Renal cortex interstitium (tissue), 11 donors: Measurements from ENCODE around the gene JUP. TPM values are rescaled to one million over a fixed set of nuclear protein-coding genes. Genes with fewer than 3 reads are reported as not detected.

ENCODE experiments used
- DNase-seq, 11 donors: peaks; one replicate each; pipeline ENCODE4 v3.0.0-alpha.2; 2013; ENCODE audit warnings: low read depth in 9 of 11, low spot score in 4 of 11; ENCODE audit errors: extremely low read depth in 1 of 11
- polyA plus RNA-seq, 3 donors: library from polyadenylated mRNA; unstranded; fragments of 120-200 nt; gene quantifications; one replicate each; pipeline ENCODE4 v1.2.1, GENCODE V29; 2013; ENCODE audit not compliant: insufficient read length in 3 of 3

The JUP gene
- polyA plus RNA-seq, 3 donors, result 169 to 222 (median 221) TPM

GRCh38 chr17:41813699-41814124 lies 27.2 kb upstream of the JUP start:
- DNase-seq, result no peak

GRCh38 chr17:41813152-41813680 lies 26.7 kb upstream of the JUP start:
- DNase-seq, result no peak

- DNase-seq, result peak; percentile 81 to 93 (median 86)
Observed at GRCh38 chr17:41812381-41813151, 26.1 kb upstream of the JUP start, which contains the start of gene FKBP10. Gene FKBP10 (plus strand): TSS chr17:41813004. CDS start chr17:41813035, 31 bp downstream.

GRCh38 chr17:41811549-41812380 lies 25.3 kb upstream of the JUP start, which contains the start of gene P3H4:
Gene P3H4 (minus strand): TSS chr17:41811949. CDS start chr17:41811915, 34 bp downstream.
- DNase-seq, result peak in 6 of 11 donors; percentile 72 to 78 (median 75)

GRCh38 chr17:41810659-41811548 lies 24.4 kb upstream of the JUP start:
- no peak for DNase-seq

GRCh38 chr17:41806685-41807445 lies 20.4 kb upstream of the JUP start:
- DNase-seq, result no peak

GRCh38 chr17:41803049-41804020 lies 16.8 kb upstream of the JUP start:
- DNase-seq, result no peak

GRCh38 chr17:41801374-41802271 lies 15.1 kb upstream of the JUP start:
- peak in 9 of 11 donors; percentile 80 to 94 (median 87) for DNase-seq

- peak in 1 of 11 donors; percentile 43 for DNase-seq
Observed at GRCh38 chr17:41800601-41801373, 14.3 kb upstream of the JUP start.

GRCh38 chr17:41799366-41799765 lies 12.9 kb upstream of the JUP start:
- no peak for DNase-seq

GRCh38 chr17:41797377-41797776 lies 10.9 kb upstream of the JUP start:
- DNase-seq, result no peak

GRCh38 chr17:41796121-41796895 lies 9.8 kb upstream of the JUP start:
- DNase-seq, result no peak

- no peak for DNase-seq
Observed at GRCh38 chr17:41794540-41794975, 8.0 kb upstream of the JUP start.

- no peak for DNase-seq
Observed at GRCh38 chr17:41793784-41794539, 7.5 kb upstream of the JUP start.
